HEK293 (cell line): ENCODE measurements around the gene KLHL8.

Source experiments
- CTCF ChIA-PET: fragments of 350-600 bp; formaldehyde crosslinking; extraction: SDS; loops from one replicate; lab custom pipeline; 2021; ENCODE audit warnings: antibody characterized with exemption; lab: Yijun Ruan, JAX
- POLR2A ChIA-PET: fragments of 300-600 bp; formaldehyde crosslinking; extraction: SDS; loops from one replicate; lab custom pipeline; 2020; ENCODE audit warnings: antibody characterized with exemption, inconsistent platforms; lab: Yijun Ruan, JAX
- H3K27ac ChIP-seq: fragments of 200-500 bp; sonication (Bioruptor generic); 2 replicates; pipeline ENCODE4 v1.5.1; 2014; ENCODE audit warnings: low read depth, low read length, control low read depth, inconsistent platforms; ENCODE audit errors: extremely low read depth
- H3K36me3 ChIP-seq, 2 experiments: fragments of 200-500 bp in 1 of 2; sonication (Bioruptor generic) in 1 of 2; 1 replicate in 1 of 2; 2 replicates in 1 of 2; pipeline ENCODE4 v1.5.1; 2014 to 2017; ENCODE audit warnings: inconsistent platforms in 2 of 2, low read length in 2 of 2; ENCODE audit not compliant: control insufficient read depth in 2 of 2, insufficient read depth in 1 of 2
- H3K4me1 ChIP-seq: fragments of 200-500 bp; sonication (Bioruptor generic); 2 replicates; pipeline ENCODE4 v1.5.1; 2014; ENCODE audit warnings: mild to moderate bottlenecking, low read length, inconsistent platforms; ENCODE audit not compliant: control insufficient read depth, insufficient read depth
- H3K4me3 ChIP-seq: 2 replicates; pipeline ENCODE4 v1.5.1; 2011; ENCODE audit warnings: low read depth, mild to moderate bottlenecking, control low read depth, low read length, moderate library complexity
- H3K9me3 ChIP-seq: fragments of 200-500 bp; sonication (Bioruptor generic); 2 replicates; pipeline ENCODE4 v1.5.1; 2014; ENCODE audit warnings: low read depth, low read length, inconsistent platforms; ENCODE audit not compliant: control insufficient read depth, insufficient read depth
- KLF10 ChIP-seq: fragments of 450-650 bp; IDR thresholded peaks from 2 replicates; pipeline ENCODE4 v1.5.1; 2018; ENCODE audit warnings: missing biosample characterization, mild to moderate bottlenecking, missing genetic modification characterization
- MEIS1 ChIP-seq: sonication (generic); formaldehyde crosslinking; IDR thresholded peaks from 2 replicates; pipeline ENCODE4 v1.8.1; 2022; ENCODE audit warnings: missing genetic modification reagents, mild to moderate bottlenecking, borderline replicate concordance
- OSR2 ChIP-seq: fragments of 450-650 bp; formaldehyde crosslinking; IDR thresholded peaks from 2 replicates; pipeline ENCODE4 v1.5.1; 2016; ENCODE audit warnings: missing biosample characterization, missing genetic modification characterization
- SCRT2 ChIP-seq: fragments of 450-650 bp; formaldehyde crosslinking; IDR thresholded peaks from 2 replicates; pipeline ENCODE4 v1.5.1; 2016; ENCODE audit warnings: missing biosample characterization, missing genetic modification characterization
- TRIM28 ChIP-seq: IDR thresholded peaks from 2 replicates; pipeline ENCODE4 v1.6.1; 2011; ENCODE audit warnings: low read length, control low read depth, borderline replicate concordance
- ZFP37 ChIP-seq: fragments of 450-650 bp; formaldehyde crosslinking; IDR thresholded peaks from 2 replicates; pipeline ENCODE4 v1.5.1; 2016; ENCODE audit warnings: missing biosample characterization, missing genetic modification characterization
- ZNF121 ChIP-seq: fragments of 450-650 bp; formaldehyde crosslinking; IDR thresholded peaks from 2 replicates; pipeline ENCODE4 v1.5.1; 2016; ENCODE audit warnings: missing biosample characterization, missing genetic modification characterization
- ZNF157 ChIP-seq: fragments of 450-650 bp; formaldehyde crosslinking; IDR thresholded peaks from 2 replicates; pipeline ENCODE4 v1.5.1; 2016; ENCODE audit warnings: missing biosample characterization, missing genetic modification characterization
- ZNF16 ChIP-seq: fragments of 450-650 bp; formaldehyde crosslinking; IDR thresholded peaks from 2 replicates; pipeline ENCODE4 v1.5.1; 2016; ENCODE audit warnings: low read depth, missing biosample characterization, missing genetic modification characterization
- ZNF433 ChIP-seq: fragments of 450-650 bp; formaldehyde crosslinking; IDR thresholded peaks from 2 replicates; pipeline ENCODE4 v1.5.1; 2016; ENCODE audit warnings: missing biosample characterization, missing genetic modification characterization, low read depth
- ZNF544 ChIP-seq: fragments of 450-650 bp; formaldehyde crosslinking; IDR thresholded peaks from 2 replicates; pipeline ENCODE4 v1.5.0; 2017; ENCODE audit warnings: missing biosample characterization, missing genetic modification characterization
- TF ChIP-seq, protein P1 (sequence below): fragments of 450-650 bp; formaldehyde crosslinking; IDR thresholded peaks from 2 replicates; pipeline ENCODE4 v1.5.1; 2016; ENCODE audit warnings: missing biosample characterization, missing genetic modification characterization, borderline replicate concordance
- TF ChIP-seq, protein P2 (sequence below): fragments of 450-650 bp; formaldehyde crosslinking; IDR thresholded peaks from 2 replicates; pipeline ENCODE4 v1.5.1; 2016; ENCODE audit warnings: missing biosample characterization, missing genetic modification characterization
- TF ChIP-seq, protein P3 (sequence below): fragments of 450-650 bp; formaldehyde crosslinking; IDR thresholded peaks from 2 replicates; pipeline ENCODE4 v1.5.1; 2016; ENCODE audit warnings: missing biosample characterization, missing genetic modification characterization
- TF ChIP-seq, protein P4 (sequence below): fragments of 450-650 bp; formaldehyde crosslinking; IDR thresholded peaks from 2 replicates; pipeline ENCODE4 v1.5.1; 2016; ENCODE audit warnings: missing biosample characterization, missing genetic modification characterization

KLHL8 gene

DNA sequence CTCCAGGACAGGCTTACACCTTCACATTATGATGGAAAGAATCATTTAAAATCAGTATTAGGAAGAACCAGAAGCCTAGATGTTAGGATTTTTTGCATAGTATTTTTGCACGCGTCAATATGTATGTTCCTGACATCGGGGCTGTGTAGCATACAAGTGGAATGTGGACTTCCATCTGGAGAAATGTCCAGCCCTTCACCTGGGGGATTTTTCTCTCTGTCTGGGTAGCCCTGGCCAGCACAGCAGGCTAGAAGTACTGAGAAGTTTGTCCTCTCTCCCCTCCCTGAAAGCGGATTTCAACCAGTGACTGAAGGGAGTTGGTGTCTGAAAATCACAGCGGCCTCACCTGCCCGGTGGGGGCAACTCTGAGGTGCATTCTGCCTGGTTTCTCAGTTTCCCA is 10.4 kb upstream of the KLHL8 start:
- no peaks in the 10 kb centered on the region for H3K9me3 ChIP-seq
- no peak overlapping the region for H3K27ac ChIP-seq
- no peak overlapping the region for H3K4me3 ChIP-seq
- no peaks in the 10 kb centered on the region for H3K36me3 ChIP-seq
- no peaks in the 10 kb centered on the region for H3K4me1 ChIP-seq
- TF ChIP-seq ZFP37 = no peak
- no peak for TF ChIP-seq ZNF157
- no peak for TF ChIP-seq ZNF121 (tag by site-specific recombination)
- no peak for TF ChIP-seq ZNF433 (tag by site-specific recombination)
- no peak for TF ChIP-seq SCRT2
- TF ChIP-seq ZNF544 = no peak
- CTCF ChIA-PET = no interaction called here
- POLR2A ChIA-PET = no interaction called here

DNA sequence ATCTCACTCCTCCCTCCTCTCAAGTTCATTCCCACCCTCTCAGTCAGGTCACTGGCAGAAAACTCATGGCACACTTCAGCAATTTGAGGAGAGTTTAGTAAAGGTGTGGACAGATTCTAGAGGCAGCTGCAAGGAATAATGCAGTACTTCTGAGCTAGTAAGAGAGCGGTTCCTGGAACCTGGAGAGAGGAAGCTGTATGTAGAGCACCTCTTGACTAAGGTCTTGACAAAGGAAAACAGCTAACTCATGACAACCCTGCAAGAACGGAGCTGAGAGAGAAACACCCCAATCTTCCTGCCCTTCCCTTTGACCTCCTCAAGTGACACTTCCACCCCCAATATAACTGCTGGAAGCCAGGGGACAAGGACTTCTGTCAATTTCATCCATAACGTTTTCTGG is 9.6 kb upstream of the KLHL8 start:
- CTCF ChIA-PET = interaction anchor here (1.0 kb wide), 1 partner anchor 10 kb away, joined by 3 read pairs; no protein-coding TSS in a partner anchor
- no peaks in the 10 kb centered on the region for H3K36me3 ChIP-seq
- no peaks in the 10 kb centered on the region for H3K9me3 ChIP-seq
- no peaks in the 10 kb centered on the region for H3K4me1 ChIP-seq
- H3K27ac ChIP-seq = no peak overlapping the region
- TF ChIP-seq ZNF16 (tag by site-specific recombination) = no peak
- TF ChIP-seq MEIS1 = no peak
- TF ChIP-seq, protein P1, sequence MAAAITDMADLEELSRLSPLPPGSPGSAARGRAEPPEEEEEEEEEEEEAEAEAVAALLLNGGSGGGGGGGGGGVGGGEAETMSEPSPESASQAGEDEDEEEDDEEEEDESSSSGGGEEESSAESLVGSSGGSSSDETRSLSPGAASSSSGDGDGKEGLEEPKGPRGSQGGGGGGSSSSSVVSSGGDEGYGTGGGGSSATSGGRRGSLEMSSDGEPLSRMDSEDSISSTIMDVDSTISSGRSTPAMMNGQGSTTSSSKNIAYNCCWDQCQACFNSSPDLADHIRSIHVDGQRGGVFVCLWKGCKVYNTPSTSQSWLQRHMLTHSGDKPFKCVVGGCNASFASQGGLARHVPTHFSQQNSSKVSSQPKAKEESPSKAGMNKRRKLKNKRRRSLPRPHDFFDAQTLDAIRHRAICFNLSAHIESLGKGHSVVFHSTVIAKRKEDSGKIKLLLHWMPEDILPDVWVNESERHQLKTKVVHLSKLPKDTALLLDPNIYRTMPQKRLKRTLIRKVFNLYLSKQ = no peak
- POLR2A ChIA-PET = no interaction called here
- H3K4me3 ChIP-seq = no peak overlapping the region

DNA sequence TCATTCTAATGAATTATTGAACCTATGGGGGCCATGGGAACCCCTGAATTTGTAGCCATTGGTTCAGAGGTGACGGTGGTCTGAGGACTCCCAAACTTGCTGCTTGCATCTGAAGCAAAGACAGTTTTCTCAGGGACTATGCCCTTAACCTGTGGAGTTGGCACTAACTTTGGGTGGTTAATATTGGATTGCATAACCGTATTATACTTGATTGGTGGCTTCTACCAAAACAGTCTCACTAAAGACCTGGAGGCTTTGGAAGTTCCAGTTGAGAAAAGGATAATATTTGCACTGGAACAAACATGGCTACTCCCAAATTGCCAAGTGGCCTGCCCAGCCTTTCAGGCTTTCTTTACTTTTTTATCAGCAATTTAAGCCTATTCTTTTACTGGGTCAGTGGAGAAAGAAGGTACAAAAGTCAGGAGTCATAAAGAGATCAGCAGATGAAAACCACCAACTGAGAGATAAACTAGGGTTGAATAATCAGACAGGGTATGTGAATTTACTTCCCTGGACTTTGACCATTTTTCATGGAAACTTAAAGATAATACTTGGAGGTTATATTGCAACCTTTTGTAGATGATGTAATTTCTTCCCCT is 7.9 kb upstream of the KLHL8 start:
- no peak overlapping the region for H3K4me3 ChIP-seq
- H3K4me1 ChIP-seq = no peaks in the 10 kb centered on the region
- no peaks in the 10 kb centered on the region for H3K9me3 ChIP-seq
- H3K36me3 ChIP-seq = no peaks in the 10 kb centered on the region
- H3K27ac ChIP-seq = no peak overlapping the region
- TF ChIP-seq KLF10 (tag by site-specific recombination) = no peak
- TF ChIP-seq, protein P2, sequence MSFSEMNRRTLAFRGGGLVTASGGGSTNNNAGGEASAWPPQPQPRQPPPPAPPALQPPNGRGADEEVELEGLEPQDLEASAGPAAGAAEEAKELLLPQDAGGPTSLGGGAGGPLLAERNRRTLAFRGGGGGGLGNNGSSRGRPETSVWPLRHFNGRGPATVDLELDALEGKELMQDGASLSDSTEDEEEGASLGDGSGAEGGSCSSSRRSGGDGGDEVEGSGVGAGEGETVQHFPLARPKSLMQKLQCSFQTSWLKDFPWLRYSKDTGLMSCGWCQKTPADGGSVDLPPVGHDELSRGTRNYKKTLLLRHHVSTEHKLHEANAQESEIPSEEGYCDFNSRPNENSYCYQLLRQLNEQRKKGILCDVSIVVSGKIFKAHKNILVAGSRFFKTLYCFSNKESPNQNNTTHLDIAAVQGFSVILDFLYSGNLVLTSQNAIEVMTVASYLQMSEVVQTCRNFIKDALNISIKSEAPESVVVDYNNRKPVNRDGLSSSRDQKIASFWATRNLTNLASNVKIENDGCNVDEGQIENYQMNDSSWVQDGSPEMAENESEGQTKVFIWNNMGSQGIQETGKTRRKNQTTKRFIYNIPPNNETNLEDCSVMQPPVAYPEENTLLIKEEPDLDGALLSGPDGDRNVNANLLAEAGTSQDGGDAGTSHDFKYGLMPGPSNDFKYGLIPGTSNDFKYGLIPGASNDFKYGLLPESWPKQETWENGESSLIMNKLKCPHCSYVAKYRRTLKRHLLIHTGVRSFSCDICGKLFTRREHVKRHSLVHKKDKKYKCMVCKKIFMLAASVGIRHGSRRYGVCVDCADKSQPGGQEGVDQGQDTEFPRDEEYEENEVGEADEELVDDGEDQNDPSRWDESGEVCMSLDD (tag by site-specific recombination) = no peak
- TF ChIP-seq, protein P3, sequence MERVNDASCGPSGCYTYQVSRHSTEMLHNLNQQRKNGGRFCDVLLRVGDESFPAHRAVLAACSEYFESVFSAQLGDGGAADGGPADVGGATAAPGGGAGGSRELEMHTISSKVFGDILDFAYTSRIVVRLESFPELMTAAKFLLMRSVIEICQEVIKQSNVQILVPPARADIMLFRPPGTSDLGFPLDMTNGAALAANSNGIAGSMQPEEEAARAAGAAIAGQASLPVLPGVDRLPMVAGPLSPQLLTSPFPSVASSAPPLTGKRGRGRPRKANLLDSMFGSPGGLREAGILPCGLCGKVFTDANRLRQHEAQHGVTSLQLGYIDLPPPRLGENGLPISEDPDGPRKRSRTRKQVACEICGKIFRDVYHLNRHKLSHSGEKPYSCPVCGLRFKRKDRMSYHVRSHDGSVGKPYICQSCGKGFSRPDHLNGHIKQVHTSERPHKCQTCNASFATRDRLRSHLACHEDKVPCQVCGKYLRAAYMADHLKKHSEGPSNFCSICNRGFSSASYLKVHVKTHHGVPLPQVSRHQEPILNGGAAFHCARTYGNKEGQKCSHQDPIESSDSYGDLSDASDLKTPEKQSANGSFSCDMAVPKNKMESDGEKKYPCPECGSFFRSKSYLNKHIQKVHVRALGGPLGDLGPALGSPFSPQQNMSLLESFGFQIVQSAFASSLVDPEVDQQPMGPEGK = no peak
- TF ChIP-seq, protein P4, sequence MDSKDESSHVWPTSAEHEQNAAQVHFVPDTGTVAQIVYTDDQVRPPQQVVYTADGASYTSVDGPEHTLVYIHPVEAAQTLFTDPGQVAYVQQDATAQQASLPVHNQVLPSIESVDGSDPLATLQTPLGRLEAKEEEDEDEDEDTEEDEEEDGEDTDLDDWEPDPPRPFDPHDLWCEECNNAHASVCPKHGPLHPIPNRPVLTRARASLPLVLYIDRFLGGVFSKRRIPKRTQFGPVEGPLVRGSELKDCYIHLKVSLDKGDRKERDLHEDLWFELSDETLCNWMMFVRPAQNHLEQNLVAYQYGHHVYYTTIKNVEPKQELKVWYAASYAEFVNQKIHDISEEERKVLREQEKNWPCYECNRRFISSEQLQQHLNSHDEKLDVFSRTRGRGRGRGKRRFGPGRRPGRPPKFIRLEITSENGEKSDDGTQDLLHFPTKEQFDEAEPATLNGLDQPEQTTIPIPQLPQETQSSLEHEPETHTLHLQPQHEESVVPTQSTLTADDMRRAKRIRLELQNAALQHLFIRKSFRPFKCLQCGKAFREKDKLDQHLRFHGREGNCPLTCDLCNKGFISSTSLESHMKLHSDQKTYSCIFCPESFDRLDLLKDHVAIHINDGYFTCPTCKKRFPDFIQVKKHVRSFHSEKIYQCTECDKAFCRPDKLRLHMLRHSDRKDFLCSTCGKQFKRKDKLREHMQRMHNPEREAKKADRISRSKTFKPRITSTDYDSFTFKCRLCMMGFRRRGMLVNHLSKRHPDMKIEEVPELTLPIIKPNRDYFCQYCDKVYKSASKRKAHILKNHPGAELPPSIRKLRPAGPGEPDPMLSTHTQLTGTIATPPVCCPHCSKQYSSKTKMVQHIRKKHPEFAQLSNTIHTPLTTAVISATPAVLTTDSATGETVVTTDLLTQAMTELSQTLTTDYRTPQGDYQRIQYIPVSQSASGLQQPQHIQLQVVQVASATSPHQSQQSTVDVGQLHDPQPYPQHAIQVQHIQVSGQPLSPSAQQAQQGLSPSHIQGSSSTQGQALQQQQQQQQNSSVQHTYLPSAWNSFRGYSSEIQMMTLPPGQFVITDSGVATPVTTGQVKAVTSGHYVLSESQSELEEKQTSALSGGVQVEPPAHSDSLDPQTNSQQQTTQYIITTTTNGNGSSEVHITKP (tag by site-specific recombination) = 0 out of 2 replicates have a peak, but pooled peaks have one; percentile 21
- TF ChIP-seq OSR2 (tag by site-specific recombination) = no peak
- TF ChIP-seq TRIM28 = no peak
- ChIA-PET POLR2A (no interaction called here), CTCF (no interaction called here)
